ENCODE results near the gene IL1RAPL1.

The IL1RAPL1 gene

GRCh38 chrX:29903360-29903759, 1316.1 kb downstream of the IL1RAPL1 start:
- DNase-seq (ENCODE audit: low spot score), result no peak

- no peak for DNase-seq (ENCODE audit: low spot score)
These were observed 1324.4 kb downstream of the IL1RAPL1 start for GRCh38 chrX:29911673-29912072.

- DNase-seq (ENCODE audit: low spot score), result no peak
These were observed 1326.4 kb downstream of the IL1RAPL1 start for GRCh38 chrX:29913647-29914046.

GRCh38 chrX:29922607-29923006, 1335.4 kb downstream of the IL1RAPL1 start:
- DNase-seq (ENCODE audit: low spot score), result no peak

GRCh38 chrX:29926056-29926455, 1338.8 kb downstream of the IL1RAPL1 start:
- DNase-seq (ENCODE audit: low spot score), result no peak

- DNase-seq (ENCODE audit: low spot score), result no peak
These were observed 1339.4 kb downstream of the IL1RAPL1 start for GRCh38 chrX:29926659-29927058.

GRCh38 chrX:29935455-29935854, 1348.2 kb downstream of the IL1RAPL1 start:
- DNase-seq (ENCODE audit: low spot score), result no peak

- DNase-seq (ENCODE audit: low spot score), result no peak
These were observed 1353.5 kb downstream of the IL1RAPL1 start for GRCh38 chrX:29940750-29941149.

GRCh38 chrX:29941287-29941686, 1354.0 kb downstream of the IL1RAPL1 start:
- DNase-seq (ENCODE audit: low spot score), result no peak

GRCh38 chrX:29947225-29947624, 1360.0 kb downstream of the IL1RAPL1 start:
- DNase-seq (ENCODE audit: low spot score), result no peak

GRCh38 chrX:29948653-29949052, 1361.4 kb downstream of the IL1RAPL1 start:
- DNase-seq (ENCODE audit: low spot score), result no peak

GRCh38 chrX:29952016-29952415, 1364.8 kb downstream of the IL1RAPL1 start:
- no peak for DNase-seq (ENCODE audit: low spot score)

GRCh38 chrX:29962061-29962460, 1374.8 kb downstream of the IL1RAPL1 start:
- DNase-seq (ENCODE audit: low spot score), result no peak

- no peak for DNase-seq (ENCODE audit: low spot score)
These were observed 1378.4 kb downstream of the IL1RAPL1 start for GRCh38 chrX:29965634-29966033.

- DNase-seq (ENCODE audit: low spot score), result no peak
These were observed 1404.8 kb downstream of the IL1RAPL1 start for GRCh38 chrX:29992083-29992482.

GRCh38 chrX:30005813-30006212, 1418.6 kb downstream of the IL1RAPL1 start:
- no peak for DNase-seq (ENCODE audit: low spot score)
